OCI-LY3 (cell line): ENCODE data around the gene WIZ.

ENCODE experiments used
- H2AFZ ChIP-seq: fragments of 200-600, 300-600 bp; shearing (Covaris generic); 2 replicates; pipeline ENCODE4 v1.6.0; 2014; ENCODE audit warnings: antibody characterized with exemption, low read depth, low read length
- H3K27ac ChIP-seq: fragments of 200-600, 300-600 bp; sonication (generic); 2 replicates; pipeline ENCODE4 v1.5.1; 2014; ENCODE audit warnings: mild to moderate bottlenecking, low read length, moderate library complexity, mixed read lengths
- H3K27me3 ChIP-seq: fragments of 200-600, 300-600 bp; sonication (generic); 2 replicates; pipeline ENCODE4 v1.6.1; 2014; ENCODE audit warnings: low read depth, low read length, mixed read lengths
- H3K36me3 ChIP-seq: fragments of 200-600, 300-600 bp; sonication (generic); replicated peaks from 2 replicates; pipeline ENCODE3; 2014; ENCODE audit warnings: low read depth, low read length, mixed read lengths
- H3K4me1 ChIP-seq: fragments of 300-600, 200-600 bp; sonication (generic); 2 replicates; pipeline ENCODE4 v1.6.1; 2014; ENCODE audit warnings: low read length, mixed read lengths
- H3K4me2 ChIP-seq: fragments of 200-600, 300-600 bp; sonication (generic); 2 replicates; pipeline ENCODE4 v1.6.1; 2014; ENCODE audit warnings: low read length, mixed read lengths
- H3K4me3 ChIP-seq: fragments of 300-600, 200-600 bp; sonication (generic); 2 replicates; pipeline ENCODE4 v1.5.1; 2014; ENCODE audit warnings: antibody characterized with exemption, mild to moderate bottlenecking, low read length, moderate library complexity
- H3K79me2 ChIP-seq: fragments of 300-600, 200-600 bp; shearing (Covaris generic); 2 replicates; pipeline ENCODE4 v1.6.1; 2014; ENCODE audit warnings: mild to moderate bottlenecking, low read length, mixed read lengths
- H3K9ac ChIP-seq: fragments of 300-600, 200-600 bp; shearing (Covaris generic); 2 replicates; pipeline ENCODE4 v1.6.0; 2014; ENCODE audit warnings: mild to moderate bottlenecking, low read length, moderate library complexity
- H3K9me3 ChIP-seq: fragments of 200-600, 300-600 bp; shearing (Covaris generic); 2 replicates; pipeline ENCODE4 v1.6.1; 2014; ENCODE audit warnings: low read length, mixed read lengths; ENCODE audit not compliant: insufficient read depth
- H4K20me1 ChIP-seq: fragments of 200-600, 300-600 bp; sonication (generic); 2 replicates; pipeline ENCODE4 v1.6.1; 2016; ENCODE audit warnings: low read length, mixed read lengths; ENCODE audit not compliant: insufficient read depth
- CTCF ChIP-seq: fragments of 200-600, 300-600 bp; sonication (generic); IDR thresholded peaks from 2 replicates; pipeline ENCODE4 v1.5.1; 2014; ENCODE audit warnings: antibody characterized with exemption, low read length, low read depth
- EZH2phosphoT487 ChIP-seq: fragments of 200-600 bp; shearing (Covaris generic); IDR thresholded peaks from 2 replicates; pipeline ENCODE4 v1.6.1; 2018; ENCODE audit warnings: antibody characterized with exemption, mixed run types, low read depth

WIZ gene

GRCh38 chr19:15461694-15462093, 11.9 kb upstream of the WIZ start:
- no peak overlapping the region for H3K4me3 ChIP-seq
- no peak overlapping the region for H2AFZ ChIP-seq
- peaks cover 27% of the 10 kb centered on the region for H3K36me3 ChIP-seq
- no peaks in the 10 kb centered on the region for H4K20me1 ChIP-seq
- no peak overlapping the region for H3K4me2 ChIP-seq
- TF ChIP-seq CTCF = no peak
- no peak overlapping the region for H3K27ac ChIP-seq
- H3K79me2 ChIP-seq = peaks cover 12% of the 10 kb centered on the region
- H3K4me1 ChIP-seq = peaks cover 15% of the 10 kb centered on the region
- no peaks in the 10 kb centered on the region for H3K9me3 ChIP-seq
- no peak overlapping the region for H3K9ac ChIP-seq
- H3K27me3 ChIP-seq = no peaks in the 10 kb centered on the region

- no peak overlapping the region for H3K4me3 ChIP-seq
- H3K9me3 ChIP-seq = no peaks in the 10 kb centered on the region
- TF ChIP-seq CTCF = no peak
- TF ChIP-seq EZH2phosphoT487 = no peak
- H3K79me2 ChIP-seq = no peaks in the 10 kb centered on the region
- no peak overlapping the region for H3K4me2 ChIP-seq
- no peaks in the 10 kb centered on the region for H4K20me1 ChIP-seq
- H3K27me3 ChIP-seq = no peaks in the 10 kb centered on the region
- no peak overlapping the region for H3K27ac ChIP-seq
- H3K9ac ChIP-seq = no peak overlapping the region
- H3K4me1 ChIP-seq = no peaks in the 10 kb centered on the region
- H3K36me3 ChIP-seq = peaks cover 50% of the 10 kb centered on the region
- no peak overlapping the region for H2AFZ ChIP-seq
Observed at GRCh38 chr19:15457701-15458484, 8.1 kb upstream of the WIZ start.

GRCh38 chr19:15456871-15457700, 7.3 kb upstream of the WIZ start:
- TF ChIP-seq CTCF (no peak), EZH2phosphoT487 (no peak)
- Histone ChIP-seq H3K79me2 (no peaks in the 10 kb centered on the region), H3K9ac (no peak overlapping the region), H3K27me3 (no peaks in the 10 kb centered on the region), H3K4me3 (no peak overlapping the region), H4K20me1 (no peaks in the 10 kb centered on the region), H3K4me1 (no peaks in the 10 kb centered on the region), H3K4me2 (no peak overlapping the region), H3K9me3 (no peaks in the 10 kb centered on the region), H2AFZ (no peak overlapping the region), H3K36me3 (peaks cover 54% of the 10 kb centered on the region), H3K27ac (no peak overlapping the region)

- Histone ChIP-seq H3K27me3 (no peaks in the 10 kb centered on the region), H2AFZ (no peak overlapping the region), H3K4me1 (no peaks in the 10 kb centered on the region), H3K4me3 (no peak overlapping the region), H4K20me1 (no peaks in the 10 kb centered on the region), H3K79me2 (no peaks in the 10 kb centered on the region), H3K9me3 (no peaks in the 10 kb centered on the region), H3K36me3 (peaks cover 57% of the 10 kb centered on the region), H3K9ac (no peak overlapping the region), H3K27ac (no peak overlapping the region), H3K4me2 (no peak overlapping the region)
- TF ChIP-seq CTCF (no peak), EZH2phosphoT487 (no peak)
Observed at GRCh38 chr19:15456441-15456840, 6.7 kb upstream of the WIZ start.
